ENCODE data around the gene MTM1. TPM values are rescaled to one million over a fixed set of nuclear protein-coding genes. Genes with fewer than 3 reads are reported as not detected.

Gene MTM1
- total RNA-seq, 1 experiment from 2014 or later, result 15.8 TPM

DNA sequence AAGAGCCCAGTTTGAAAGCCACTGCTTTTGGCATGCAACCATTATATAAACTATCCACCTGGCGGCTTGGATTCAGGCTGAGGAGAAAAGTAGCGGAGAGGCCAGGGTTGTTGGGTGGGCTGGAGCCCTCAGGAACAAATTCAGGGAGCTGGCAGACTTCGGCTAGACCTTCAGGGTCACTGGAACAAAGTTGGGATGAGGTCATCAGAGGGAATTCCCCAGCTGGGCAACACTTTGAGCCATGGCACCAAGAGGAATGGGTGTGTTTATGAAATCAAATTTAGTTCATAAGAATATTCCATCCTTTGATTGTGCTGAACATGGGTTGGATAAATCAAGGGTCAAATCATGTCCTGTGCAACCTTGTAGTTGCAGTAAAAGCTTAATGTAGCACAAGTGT, 146.8 kb downstream of the MTM1 start:
- no peaks in the 10 kb centered on the region for H3K9me2 ChIP-seq (replicated peaks; ENCODE audit: insufficient read depth, low read length)
- no peaks in the 10 kb centered on the region for H3K9me3 ChIP-seq (ENCODE audit: low read length)
- no peak for DNase-seq
- no peaks in the 10 kb centered on the region for H3K27me3 ChIP-seq (ENCODE audit: low read length)
- H3K4me3 ChIP-seq (ENCODE audit: low read length), result no peak overlapping the region
- H4K20me1 ChIP-seq (ENCODE audit: insufficient read depth, low read depth, low read length), result 0 out of 2 replicates have a peak, but pooled peaks cover 3% of the 10 kb centered on the region
- peaks cover 37% of the 10 kb centered on the region for H3K4me1 ChIP-seq (ENCODE audit: low read length)
- peaks cover 15% of the 10 kb centered on the region for H3K36me3 ChIP-seq (ENCODE audit: insufficient read depth, low read length)
- no peak overlapping the region for H3K9ac ChIP-seq (ENCODE audit: low read length)
- no peak overlapping the region for H2AFZ ChIP-seq (ENCODE audit: low read length)
- peaks cover 62% of the 10 kb centered on the region for H3K79me2 ChIP-seq (ENCODE audit: low read length)
- H3K27ac ChIP-seq (ENCODE audit: low read length), result peak overlapping the region; percentile 59
- H3K4me2 ChIP-seq (ENCODE audit: low read depth, low read length, poor library complexity, severe bottlenecking), result no peak overlapping the region

DNA sequence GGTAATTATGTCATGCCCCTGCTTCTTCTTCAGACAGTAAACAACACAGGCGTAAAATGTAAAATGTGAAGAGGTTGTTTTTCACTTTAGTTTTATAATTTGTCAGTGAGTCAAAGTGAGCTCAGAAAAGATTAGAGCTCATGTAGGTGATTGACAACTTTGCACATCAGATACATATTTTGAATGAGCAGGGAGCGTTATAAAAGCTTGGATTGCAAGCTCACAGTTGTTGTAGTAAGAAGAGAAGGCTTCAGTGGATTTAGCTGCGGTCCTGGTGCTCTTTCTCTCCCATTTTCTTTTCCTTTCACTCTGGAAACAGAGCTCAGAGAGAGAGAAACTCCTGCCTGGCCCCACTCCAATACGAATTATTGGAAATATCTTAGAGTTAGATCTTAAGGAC, 151.2 kb downstream of the MTM1 start:
- H3K4me3 ChIP-seq (ENCODE audit: low read length), result no peak overlapping the region
- 0 out of 2 replicates have a peak, but pooled peaks cover 3% of the 10 kb centered on the region for H3K9me3 ChIP-seq (ENCODE audit: low read length)

More for the DNA sequence above, 151.2 kb downstream of the MTM1 start:
- DNase-seq, result no peak
- Histone ChIP-seq H3K4me1 (ENCODE audit: low read length) (peaks cover 10% of the 10 kb centered on the region; the same call in 1 of the 2 replicates), H3K9ac (ENCODE audit: low read length) (no peak overlapping the region), H2AFZ (ENCODE audit: low read length) (no peak overlapping the region), H3K4me2 (ENCODE audit: low read depth, low read length, poor library complexity, severe bottlenecking) (no peak overlapping the region), H4K20me1 (ENCODE audit: insufficient read depth, low read depth, low read length) (0 out of 2 replicates have a peak, but pooled peaks cover 3% of the 10 kb centered on the region), H3K27ac (ENCODE audit: low read length) (no peak overlapping the region), H3K27me3 (ENCODE audit: low read length) (no peaks in the 10 kb centered on the region), H3K9me2 (replicated peaks; ENCODE audit: insufficient read depth, low read length) (no peaks in the 10 kb centered on the region), H3K36me3 (ENCODE audit: insufficient read depth, low read length) (peaks cover 19% of the 10 kb centered on the region), H3K79me2 (ENCODE audit: low read length) (peaks cover 62% of the 10 kb centered on the region)

Other genes starting within 250 kb of the MTM1 start
- gene MAMLD1, start 205.3 kb upstream of the MTM1 start, total RNA-seq (2014; rRNA removed; shearing (Covaris generic); ENCODE audit: low replicate concordance), result 22.9 and 37.8 TPM in 2 replicates
- gene MTMR1, start 124.8 kb downstream of the MTM1 start, total RNA-seq (2014; rRNA removed; shearing (Covaris generic); ENCODE audit: low replicate concordance), result 23.0 and 33.2 TPM in 2 replicates

Data from Karpas-422 (cell line).